HG02763 (cell line): Measurements from ENCODE around the gene TRERF1.
"Not testable (repeated sequence)": the region's sequence is repeated elsewhere in the genome, so short reads cannot be mapped to it uniquely, and the experiment has no call there.

Experiments used
- ATAC-seq: cut with Tn5 transposase; IDR thresholded peaks from one replicate; pipeline ENCODE4 v1.9.1; 2021; ENCODE audit warnings: mild to moderate bottlenecking, moderate library complexity; ENCODE audit not compliant: unreplicated experiment

TRERF1 gene

DNA sequence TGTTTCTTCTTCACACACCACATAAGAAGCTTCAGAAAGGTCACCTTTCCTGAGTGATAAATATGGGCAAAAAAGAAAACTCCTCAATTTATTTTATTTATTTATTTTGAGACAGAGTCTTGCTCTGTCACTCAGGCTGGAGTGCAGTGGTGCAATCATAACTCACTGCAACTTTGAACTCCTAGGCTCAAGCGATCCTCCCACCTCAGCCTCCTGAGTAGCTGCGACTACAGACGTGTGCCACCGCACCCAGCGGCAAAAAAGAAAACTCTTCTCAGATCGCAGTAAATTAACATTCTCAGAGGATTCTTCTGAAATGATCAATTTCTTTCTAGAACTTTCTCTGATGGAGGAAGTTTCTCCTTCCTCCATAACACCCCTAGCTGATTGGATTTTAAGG, 111.2 kb downstream of the TRERF1 start:
- ATAC-seq, result no peak

DNA sequence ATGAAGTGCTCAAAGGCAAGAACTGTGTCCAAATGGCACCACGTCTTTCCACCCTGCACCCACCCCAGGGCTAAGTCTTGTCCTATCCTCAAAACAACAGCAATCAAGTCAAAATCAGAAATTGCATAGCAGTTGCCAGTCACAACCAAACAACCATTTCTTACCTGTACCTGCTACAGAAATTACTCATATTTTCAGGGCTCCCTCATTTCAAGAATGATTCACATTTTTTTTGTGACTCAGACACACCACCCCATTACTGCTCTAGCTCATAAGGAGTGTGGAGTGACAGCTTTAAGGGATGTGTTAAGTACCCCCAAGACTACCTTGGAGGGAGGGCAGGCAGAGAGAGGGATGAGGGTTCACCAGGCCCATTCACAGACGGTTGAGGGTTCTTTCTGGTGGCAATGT, 111.7 kb downstream of the TRERF1 start:
- no peak for ATAC-seq

DNA sequence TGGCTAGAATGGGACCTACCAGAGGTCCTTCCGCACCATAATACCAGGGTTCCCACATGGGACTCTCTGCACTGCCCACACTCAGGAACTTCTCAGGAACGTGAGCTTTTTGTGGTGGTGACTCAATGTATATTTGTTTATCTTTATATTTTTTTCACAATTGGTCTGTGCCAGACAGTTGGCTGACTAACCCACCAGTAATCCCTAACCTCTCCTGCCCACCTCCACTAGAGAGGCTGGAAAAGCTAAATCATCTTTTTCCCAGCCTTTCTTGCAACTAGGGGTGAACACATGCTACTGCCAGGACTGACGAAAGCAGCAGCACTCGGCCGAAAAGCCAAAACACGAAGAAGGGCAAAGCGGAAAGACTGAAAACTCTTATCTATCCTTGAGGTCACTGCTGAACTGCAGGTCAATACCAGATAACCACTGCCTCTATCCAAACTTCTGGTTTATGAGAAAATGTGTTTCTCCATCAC, 112.9 kb downstream of the TRERF1 start:
- no peak for ATAC-seq

DNA sequence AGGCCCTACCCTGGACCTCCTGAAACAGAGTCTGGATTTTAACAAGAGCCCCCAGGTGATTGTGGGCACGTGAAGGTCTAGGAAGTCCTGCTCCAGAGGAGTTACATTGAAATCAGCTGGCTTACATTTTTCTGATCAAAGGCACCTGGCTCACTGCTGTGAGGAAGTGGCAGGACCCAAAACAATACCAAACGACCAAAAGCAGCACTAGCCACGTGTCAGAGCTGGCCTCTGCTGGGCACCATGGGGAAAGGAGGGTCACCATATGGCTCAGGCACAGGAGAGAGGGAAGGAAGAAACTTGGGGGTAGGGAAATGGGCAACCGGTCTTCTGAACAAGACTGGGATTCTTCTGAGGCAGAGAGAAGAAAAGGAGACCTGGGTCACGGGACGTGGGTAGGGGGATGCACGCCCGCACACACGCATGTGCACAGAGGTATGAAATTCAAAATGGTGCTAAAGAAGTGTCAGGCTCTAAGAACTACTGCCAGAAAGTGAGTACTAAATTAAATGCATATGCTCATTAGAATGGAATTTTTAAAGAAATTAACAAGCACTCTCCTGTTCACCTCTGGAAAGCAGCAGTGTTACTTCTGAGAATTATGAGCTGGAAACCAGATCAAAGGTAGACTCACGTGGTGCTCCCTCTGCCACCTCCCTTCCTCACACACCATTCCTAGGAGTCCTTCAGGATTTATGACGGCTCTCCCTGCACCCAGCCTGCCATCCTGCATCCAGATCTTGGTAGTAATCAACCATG, 113.6 kb downstream of the TRERF1 start:
- no peak for ATAC-seq

GRCh38 chr6:42336431-42336830, 115.3 kb downstream of the TRERF1 start:
- no peak for ATAC-seq

DNA sequence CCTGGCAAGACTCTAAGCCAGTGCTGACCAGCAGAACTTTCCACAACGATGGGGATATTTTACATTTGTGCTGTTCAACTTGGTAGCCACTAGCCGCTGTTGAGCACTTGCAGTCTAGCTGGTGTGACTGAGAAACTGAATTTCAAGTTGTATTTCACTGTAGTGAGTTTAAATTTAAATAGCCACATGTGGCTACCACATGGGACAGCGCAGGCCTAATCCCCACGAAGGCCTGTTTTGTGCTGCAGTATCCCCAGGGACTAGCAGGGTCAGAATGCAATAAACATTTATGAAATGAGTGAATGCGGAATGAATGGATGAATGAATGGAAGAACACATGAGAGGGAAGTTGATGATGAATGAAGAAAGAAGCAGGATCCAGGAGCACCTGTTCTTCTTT, 115.8 kb downstream of the TRERF1 start:
- ATAC-seq, result no peak

- no peak for ATAC-seq
These were observed 116.9 kb downstream of the TRERF1 start for GRCh38 chr6:42334870-42335269.

DNA sequence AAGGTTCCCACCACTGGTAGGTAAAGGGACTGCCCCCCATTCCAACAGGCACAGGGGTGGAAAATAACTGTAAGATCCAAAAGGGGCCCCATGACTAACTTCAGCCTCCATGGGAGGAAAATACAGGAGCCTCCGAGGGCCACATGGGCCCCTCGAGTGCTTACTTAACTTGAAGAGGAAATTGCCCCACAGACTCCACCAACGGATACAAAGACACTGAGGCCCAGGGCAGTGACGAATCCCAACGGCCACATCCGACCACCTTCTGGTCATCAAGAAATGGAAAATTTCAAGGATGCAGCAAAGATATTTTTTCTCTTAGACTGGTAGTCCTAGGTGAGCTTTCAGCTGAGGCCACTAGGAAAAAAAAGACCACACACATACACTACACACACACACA, 118.1 kb downstream of the TRERF1 start:
- ATAC-seq, result no peak

GRCh38 chr6:42332916-42333315, 118.8 kb downstream of the TRERF1 start:
- ATAC-seq, result no peak

- ATAC-seq, result no peak
These were observed 120.7 kb downstream of the TRERF1 start for GRCh38 chr6:42331019-42331418.

DNA sequence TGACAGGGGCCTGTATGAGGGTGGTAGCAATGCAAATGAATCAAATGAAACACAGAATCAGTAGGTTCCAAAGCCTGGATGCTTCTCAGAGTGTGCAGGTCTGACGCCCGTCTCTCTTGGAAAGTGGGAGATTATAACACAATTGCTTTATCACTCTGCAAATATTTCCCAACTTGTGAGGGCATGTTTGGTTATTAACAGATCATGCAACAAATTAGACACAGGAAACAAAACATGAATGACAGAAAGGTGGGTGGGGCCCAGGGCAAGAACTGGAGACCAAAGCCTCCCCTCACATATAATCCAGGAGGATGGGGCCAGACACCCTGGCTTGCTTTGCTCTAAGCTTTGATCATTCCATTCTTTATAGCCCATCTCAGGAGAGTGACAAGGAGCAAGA, 125.5 kb downstream of the TRERF1 start:
- no peak for ATAC-seq

DNA sequence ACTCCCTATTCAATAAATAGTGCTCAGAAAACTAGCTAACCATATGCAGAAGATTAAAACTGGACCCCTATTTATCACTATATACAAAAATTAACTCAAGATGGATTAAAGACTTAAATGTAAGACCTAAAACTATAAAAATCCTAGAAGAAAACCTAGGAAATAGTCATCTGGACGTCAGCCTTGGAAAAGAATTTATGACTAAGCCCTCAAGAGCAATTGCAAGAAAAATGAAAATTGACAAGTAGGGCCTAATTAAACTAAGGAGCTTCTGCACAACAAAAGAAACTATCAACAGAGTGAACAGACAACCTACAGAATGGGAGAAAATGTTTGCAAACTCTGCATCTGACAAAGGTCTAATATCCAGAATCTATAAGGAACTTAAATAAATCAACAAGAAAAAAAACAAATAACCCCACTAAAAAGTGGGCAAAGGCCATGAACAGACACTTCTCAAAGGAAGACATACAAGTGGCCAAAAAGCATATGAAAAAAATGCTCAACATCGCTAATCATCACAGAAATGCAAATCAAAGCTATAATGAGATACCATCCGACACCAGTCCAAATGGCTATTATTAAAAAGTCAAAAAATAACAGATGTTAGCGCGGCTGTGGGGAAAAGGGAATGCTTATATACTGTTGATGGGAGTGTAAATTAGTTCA, 126.9 kb downstream of the TRERF1 start:
- ATAC-seq, result not testable (repeated sequence)

GRCh38 chr6:42322676-42323075, 129.1 kb downstream of the TRERF1 start:
- no peak for ATAC-seq

GRCh38 chr6:42321976-42322375, 129.8 kb downstream of the TRERF1 start:
- no peak for ATAC-seq

- no peak for ATAC-seq
These were observed 131.0 kb downstream of the TRERF1 start for GRCh38 chr6:42320762-42321161.

- no peak for ATAC-seq
These were observed 133.2 kb downstream of the TRERF1 start for GRCh38 chr6:42318480-42318879.

- no peak for ATAC-seq
These were observed 134.7 kb downstream of the TRERF1 start for GRCh38 chr6:42316981-42317380.

GRCh38 chr6:42315991-42316970, 135.4 kb downstream of the TRERF1 start:
- ATAC-seq, result no peak

DNA sequence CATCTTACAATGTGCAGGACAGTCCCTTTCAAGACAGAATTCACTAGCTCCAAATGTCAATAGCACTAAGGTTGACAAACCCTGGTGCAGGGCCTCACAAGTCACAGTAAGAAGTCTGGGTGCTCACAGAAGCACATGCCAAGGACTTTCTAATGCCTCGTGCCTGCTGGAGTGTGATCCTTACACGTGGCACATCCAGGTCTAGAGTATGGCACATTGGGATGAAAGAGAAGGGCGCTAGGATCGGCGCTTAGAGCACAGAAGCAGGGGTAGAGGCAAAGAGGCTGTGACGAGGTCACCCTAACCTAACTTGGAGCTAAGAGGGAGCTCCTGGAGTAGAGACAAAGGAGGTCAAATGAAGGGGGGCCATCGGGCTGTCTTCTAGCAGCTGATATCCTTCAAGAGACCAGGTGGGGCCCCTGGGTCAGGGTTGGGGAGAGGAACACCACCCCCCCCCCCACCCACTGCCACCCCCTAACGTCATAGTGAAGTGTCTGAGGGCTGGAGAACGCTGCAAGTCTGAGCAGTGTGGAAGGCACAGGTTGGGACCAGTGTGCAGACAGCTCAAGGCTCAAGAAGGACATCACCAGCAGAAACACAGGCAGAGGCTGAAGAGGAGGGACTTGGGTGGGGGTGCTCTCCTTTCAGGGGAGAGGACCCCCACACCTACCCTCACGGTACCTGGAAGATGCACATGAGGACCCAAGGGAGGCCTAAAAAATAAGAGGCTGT, 136.3 kb downstream of the TRERF1 start:
- no peak for ATAC-seq

DNA sequence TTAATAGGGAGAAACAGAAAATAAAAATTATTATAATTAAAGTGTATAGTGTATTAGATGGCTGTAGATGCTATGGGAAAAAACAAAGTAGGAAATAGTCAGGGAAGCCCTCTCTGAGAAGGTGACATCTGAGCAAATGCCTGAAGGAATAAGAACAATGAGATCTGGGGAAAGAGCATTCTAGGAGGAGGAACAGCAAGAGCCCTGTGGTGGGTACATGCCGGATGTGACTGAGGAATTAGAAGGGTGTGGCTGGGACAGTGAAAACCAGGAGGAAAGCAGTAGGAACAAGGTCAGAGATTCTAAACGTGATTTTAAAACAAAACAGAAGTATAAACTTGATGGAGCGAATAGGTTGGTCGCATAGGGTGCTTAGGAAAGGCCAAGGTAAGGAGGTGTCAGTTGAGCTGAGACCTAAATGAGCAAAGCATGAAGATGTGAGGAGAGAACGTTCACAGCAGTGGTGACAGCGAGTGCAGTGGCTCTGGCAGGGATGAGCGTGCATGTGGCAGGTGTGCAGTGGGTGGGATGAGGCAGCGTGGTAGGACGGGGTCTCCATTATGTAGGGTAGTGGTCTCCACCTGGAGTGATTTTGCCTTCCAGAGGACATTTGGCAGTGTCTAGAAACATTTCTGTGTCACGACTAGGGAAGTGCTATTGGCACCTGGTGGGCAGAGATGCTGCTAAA, 137.0 kb downstream of the TRERF1 start:
- no peak for ATAC-seq
